Endothelial cell of umbilical vein (primary cell): ENCODE results near the gene MUC2. TPM values are rescaled to one million over a fixed set of nuclear protein-coding genes. Genes with fewer than 3 reads are reported as not detected.

Source experiments
- BruUV-seq: library from RNA; stranded (reverse); fragments of 400-500 nt; replicated peaks from 2 replicates; lab custom pipeline; 2021; lab: Mats Ljungman, UMichigan
- CTCF ChIA-PET: fragments of 300-600, 350-600 bp; sonication (Branson Sonifier 250); formaldehyde crosslinking; loops from one replicate; lab custom pipeline; 2021; ENCODE audit warnings: antibody characterized with exemption, inconsistent platforms; lab: Charles Lee
- POLR2A ChIA-PET: fragments of 300-600, 350-600 bp; sonication (Branson Sonifier 250); formaldehyde crosslinking; loops from one replicate; lab custom pipeline; 2021; ENCODE audit warnings: antibody characterized with exemption, inconsistent platforms; lab: Charles Lee
- DNase-seq: peaks from one replicate; pipeline ENCODE4 v3.0.0-alpha.2; 2011; ENCODE audit warnings: low read depth, low spot score
- FAIRE-seq: peaks from 2 replicates; lab custom pipeline; 2011; peaks lifted over from hg19 to GRCh38; lab: Jason Lieb, UNC
- H2AFZ ChIP-seq: 2 replicates; pipeline ENCODE4 v1.6.0; 2012; ENCODE audit warnings: low read depth, low read length, control low read depth, inconsistent platforms
- H3K27ac ChIP-seq: 2 replicates; pipeline ENCODE4 v1.5.1; 2011; ENCODE audit warnings: low read depth, mild to moderate bottlenecking, control low read depth, low read length, moderate library complexity; ENCODE audit not compliant: insufficient read depth
- H3K27me3 ChIP-seq, 2 experiments: 2 replicates each; pipeline versions ENCODE4 v1.6.0 to v1.6.1; 2011; ENCODE audit warnings: low read length in 2 of 2, mixed read lengths in 1 of 2; ENCODE audit not compliant: control insufficient read depth in 2 of 2, insufficient read depth in 2 of 2
- H3K36me3 ChIP-seq, 2 experiments: 2 replicates in 1 of 2; 3 replicates in 1 of 2; pipeline ENCODE4 v1.5.1; 2011; ENCODE audit warnings: low read length in 2 of 2, mild to moderate bottlenecking in 1 of 2, moderate library complexity in 1 of 2; ENCODE audit not compliant: control insufficient read depth in 2 of 2, insufficient read depth in 2 of 2; ENCODE audit errors: extremely low read depth in 1 of 2
- H3K4me1 ChIP-seq: 3 replicates; pipeline ENCODE4 v1.5.1; 2011; ENCODE audit warnings: mild to moderate bottlenecking, low read length; ENCODE audit not compliant: control insufficient read depth, insufficient read depth; ENCODE audit errors: extremely low read depth
- H3K4me2 ChIP-seq: 2 replicates; pipeline ENCODE4 v1.6.1; 2011; ENCODE audit warnings: low read length, control low read depth, mixed read lengths; ENCODE audit not compliant: insufficient read depth
- H3K4me3 ChIP-seq, 3 experiments: fragments of 200-600 bp in 1 of 3; sonication (generic), shearing (Covaris generic) in 1 of 3; replicated peaks in 1 of 3; 2 replicates each; pipeline ENCODE4 v1.5.1; 2011 to 2016; ENCODE audit warnings: control low read depth in 3 of 3, low read length in 3 of 3, mild to moderate bottlenecking in 2 of 3, inconsistent platforms in 1 of 3, low read depth in 1 of 3, moderate library complexity in 1 of 3; ENCODE audit not compliant: insufficient read depth in 1 of 3
- H3K79me2 ChIP-seq: 2 replicates; pipeline ENCODE4 v1.6.0; 2012; ENCODE audit warnings: low read length, inconsistent platforms; ENCODE audit not compliant: control insufficient read depth, insufficient read depth
- H3K9ac ChIP-seq: replicated peaks from 2 replicates; pipeline ENCODE3; 2011; ENCODE audit warnings: low read length, control low read depth; ENCODE audit not compliant: insufficient read depth; ENCODE audit errors: extremely low read depth
- H3K9me1 ChIP-seq: replicated peaks from 3 replicates; pipeline ENCODE4 v1.6.0; 2011; ENCODE audit warnings: mild to moderate bottlenecking, low read length; ENCODE audit not compliant: control insufficient read depth, insufficient read depth; ENCODE audit errors: extremely low read depth
- H3K9me3 ChIP-seq: replicated peaks from 2 replicates; pipeline ENCODE4 v1.5.1; 2012; ENCODE audit warnings: low read length, inconsistent platforms; ENCODE audit not compliant: control insufficient read depth, insufficient read depth
- H4K20me1 ChIP-seq: replicated peaks from 2 replicates; pipeline ENCODE3; 2011; ENCODE audit warnings: mild to moderate bottlenecking, low read length; ENCODE audit not compliant: control insufficient read depth, insufficient read depth; ENCODE audit errors: extremely low read depth
- EZH2 ChIP-seq: IDR thresholded peaks from 2 replicates; pipeline ENCODE4 v1.6.1; 2012; ENCODE audit warnings: borderline replicate concordance, low read depth, mild to moderate bottlenecking, moderate library complexity, low read length, inconsistent platforms; ENCODE audit not compliant: severe bottlenecking
- FOS ChIP-seq: IDR thresholded peaks from 2 replicates; pipeline ENCODE4 v1.6.1; 2011; ENCODE audit warnings: mild to moderate bottlenecking, low read length, moderate library complexity, borderline replicate concordance; ENCODE audit not compliant: insufficient read depth
- GATA2 ChIP-seq: IDR thresholded peaks from 2 replicates; pipeline ENCODE4 v1.7.0; 2011; ENCODE audit warnings: low read depth, mild to moderate bottlenecking, moderate library complexity, mixed read lengths, low read length; ENCODE audit not compliant: insufficient read length, insufficient read depth
- JUN ChIP-seq: IDR thresholded peaks from 2 replicates; pipeline ENCODE4 v1.6.1; 2011; ENCODE audit warnings: borderline replicate concordance, low read depth; ENCODE audit not compliant: insufficient read length, insufficient read depth
- MYC ChIP-seq: IDR thresholded peaks from one replicate; pipeline ENCODE4 v1.6.1; 2011; ENCODE audit warnings: mild to moderate bottlenecking, low read depth, low read length
- POLR2A ChIP-seq: IDR thresholded peaks from 2 replicates; pipeline ENCODE4 v1.6.1; 2012; ENCODE audit warnings: low read depth, mild to moderate bottlenecking, control low read depth, low read length
- POLR2AphosphoS5 ChIP-seq: IDR thresholded peaks from 2 replicates; pipeline ENCODE4 v1.6.1; 2012; ENCODE audit warnings: low read depth, mild to moderate bottlenecking, control low read depth, low read length, moderate library complexity; ENCODE audit not compliant: insufficient read depth
- dilution Hi-C: fragments of 300-500 bp; cut with MboI; formaldehyde crosslinking; loops from one replicate; pipeline ENCODE4 v1.15.0; 2019; ENCODE audit warnings: low sequenced_read_pairs; ENCODE audit not compliant: extremely low pct_ligation_motif_present
- intact Hi-C: fragments of 100-400 bp; cut with micrococcal nuclease; formaldehyde crosslinking; loops from one replicate; pipeline ENCODE4 v1.10.0; 2022
- polyA plus RNA-seq, 4 experiments: library from polyadenylated mRNA; depleted of rRNA in 3 of 4; stranded (reverse) in 3 of 4; unstranded in 1 of 4; fragments of >200 nt; gene quantifications; 2 replicates each; pipeline versions ENCODE4 v1.2.1 to v1.2.3, GENCODE V29; 2011 to 2012; ENCODE audit warnings: missing spikeins in 1 of 4
- total RNA-seq: library from RNA; stranded (reverse); gene quantifications from 2 replicates; pipeline ENCODE4 v1.2.3, GENCODE V29; 2021
- TF ChIP-seq, protein P1 (sequence below), 2 donors: IDR thresholded peaks; 1 replicate in 1 of 2; 2 replicates in 1 of 2; pipeline ENCODE4 v1.5.1; 2011; ENCODE audit warnings: low read length in 2 of 2, mild to moderate bottlenecking in 2 of 2, moderate library complexity in 2 of 2, control low read depth in 1 of 2, inconsistent platforms in 1 of 2, low read depth in 1 of 2; ENCODE audit not compliant: insufficient read depth in 1 of 2; ENCODE audit errors: extremely low read depth in 1 of 2
- TF ChIP-seq, protein P2 (sequence below): IDR thresholded peaks from 2 replicates; pipeline ENCODE4 v1.6.1; 2011; ENCODE audit not compliant: insufficient read depth, insufficient read length

The MUC2 gene
- total and polyA plus RNA-seq, 2 donors (not counting 3 experiments of a cell fraction or from before 2014, with no cell fraction given): not detected

DNA sequence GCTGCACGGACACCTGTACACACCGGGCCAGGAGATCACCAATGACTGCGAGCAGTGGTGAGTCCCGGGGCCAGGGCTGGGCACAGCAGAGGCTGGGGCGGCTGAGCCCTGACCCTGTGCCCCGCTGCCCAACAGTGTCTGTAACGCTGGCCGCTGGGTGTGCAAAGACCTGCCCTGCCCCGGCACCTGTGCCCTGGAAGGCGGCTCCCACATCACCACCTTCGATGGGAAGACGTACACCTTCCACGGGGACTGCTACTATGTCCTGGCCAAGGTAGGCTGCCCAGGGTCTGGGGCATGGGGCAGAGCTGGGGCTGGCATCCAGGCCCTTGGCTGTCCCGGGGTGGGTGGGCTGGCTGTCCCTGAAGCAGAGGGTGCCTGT is 7.7 kb downstream of the MUC2 start:
- FAIRE-seq: no peak
- intact Hi-C loops (no loop called here), dilution Hi-C loops (no loop called here)
- Histone ChIP-seq H2AFZ (no peak overlapping the region), H4K20me1 (no peaks in the 10 kb centered on the region), H3K27me3 (no peaks in the 10 kb centered on the region), H3K9me1 (no peaks in the 10 kb centered on the region), H3K4me3 (no peak overlapping the region), H3K36me3 (no peaks in the 10 kb centered on the region), H3K4me1 (no peaks in the 10 kb centered on the region), H3K79me2 (no peaks in the 10 kb centered on the region), H3K27ac (no peak overlapping the region), H3K4me2 (no peak overlapping the region), H3K9me3 (no peaks in the 10 kb centered on the region), H3K9ac (no peak overlapping the region)
- no peak for DNase-seq
- ChIA-PET POLR2A (no interaction called here), CTCF (no interaction called here)
- no peak for TF ChIP-seq JUN
- TF ChIP-seq MYC: no peak
- TF ChIP-seq, protein P1, sequence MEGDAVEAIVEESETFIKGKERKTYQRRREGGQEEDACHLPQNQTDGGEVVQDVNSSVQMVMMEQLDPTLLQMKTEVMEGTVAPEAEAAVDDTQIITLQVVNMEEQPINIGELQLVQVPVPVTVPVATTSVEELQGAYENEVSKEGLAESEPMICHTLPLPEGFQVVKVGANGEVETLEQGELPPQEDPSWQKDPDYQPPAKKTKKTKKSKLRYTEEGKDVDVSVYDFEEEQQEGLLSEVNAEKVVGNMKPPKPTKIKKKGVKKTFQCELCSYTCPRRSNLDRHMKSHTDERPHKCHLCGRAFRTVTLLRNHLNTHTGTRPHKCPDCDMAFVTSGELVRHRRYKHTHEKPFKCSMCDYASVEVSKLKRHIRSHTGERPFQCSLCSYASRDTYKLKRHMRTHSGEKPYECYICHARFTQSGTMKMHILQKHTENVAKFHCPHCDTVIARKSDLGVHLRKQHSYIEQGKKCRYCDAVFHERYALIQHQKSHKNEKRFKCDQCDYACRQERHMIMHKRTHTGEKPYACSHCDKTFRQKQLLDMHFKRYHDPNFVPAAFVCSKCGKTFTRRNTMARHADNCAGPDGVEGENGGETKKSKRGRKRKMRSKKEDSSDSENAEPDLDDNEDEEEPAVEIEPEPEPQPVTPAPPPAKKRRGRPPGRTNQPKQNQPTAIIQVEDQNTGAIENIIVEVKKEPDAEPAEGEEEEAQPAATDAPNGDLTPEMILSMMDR (IDR thresholded peaks at IDR 0.05; ENCODE audit: extremely low read depth in 1 of 2, insufficient read depth in 1 of 2, low read depth in 1 of 2, low read length in 2 of 2): no peak
- TF ChIP-seq, protein P2, sequence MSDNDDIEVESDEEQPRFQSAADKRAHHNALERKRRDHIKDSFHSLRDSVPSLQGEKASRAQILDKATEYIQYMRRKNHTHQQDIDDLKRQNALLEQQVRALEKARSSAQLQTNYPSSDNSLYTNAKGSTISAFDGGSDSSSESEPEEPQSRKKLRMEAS: no peak
- TF ChIP-seq GATA2: no peak
- TF ChIP-seq POLR2A: no peak
- TF ChIP-seq EZH2: no peak
- no peak for TF ChIP-seq POLR2AphosphoS5
- TF ChIP-seq FOS: no peak
- BruUV-seq: no TSS peak
